GM10248 (cell line): ENCODE data around the gene SNX30.

Experiments used
- CTCF ChIA-PET: fragments of 300-600 bp; sonication (Branson Sonifier 250); formaldehyde crosslinking; extraction: SDS; loops from one replicate; lab custom pipeline; 2021; ENCODE audit warnings: antibody characterized with exemption; lab: Yijun Ruan, JAX
- POLR2A ChIA-PET: fragments of 350-650 bp; sonication (Branson Sonifier 250); formaldehyde crosslinking; extraction: SDS; loops from one replicate; lab custom pipeline; 2020; ENCODE audit warnings: antibody characterized with exemption; lab: Yijun Ruan, JAX
- DNase-seq: peaks from one replicate; pipeline ENCODE4 v3.0.0; 2012; ENCODE audit errors: extremely low spot score
- TF ChIP-seq, protein P1 (sequence below): IDR thresholded peaks from 2 replicates; pipeline ENCODE4 v1.5.1; 2012; ENCODE audit warnings: mild to moderate bottlenecking, low read depth; ENCODE audit errors: extremely low read depth, missing control alignments, control extremely low read depth

The SNX30 gene

DNA sequence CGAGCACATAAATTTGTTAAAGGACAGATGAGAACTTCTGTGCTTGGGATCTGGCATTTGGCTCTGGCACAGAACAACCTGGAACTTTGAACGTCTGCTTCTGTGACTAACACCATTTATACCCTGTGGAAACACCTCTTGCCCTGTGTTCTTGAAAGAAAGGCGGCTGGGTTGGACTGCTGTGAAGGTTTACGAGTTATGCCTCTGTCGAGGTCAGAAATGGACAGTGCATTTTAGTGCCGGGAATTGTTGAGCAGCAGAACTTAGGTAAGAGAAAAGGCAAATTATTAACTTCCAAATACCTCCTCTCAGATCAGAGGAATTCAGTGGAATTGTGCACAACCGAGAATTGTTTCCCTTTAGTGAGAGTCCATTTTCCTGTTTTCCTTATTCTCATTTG is 18.6 kb upstream of the SNX30 start:
- CTCF ChIA-PET = interaction anchor here (1.2 to 3.6 kb wide), 3 partner anchors 8 to 36 kb away, joined by 3 to 11 read pairs (median 4); no protein-coding TSS in a partner anchor
- TF ChIP-seq, protein P1, sequence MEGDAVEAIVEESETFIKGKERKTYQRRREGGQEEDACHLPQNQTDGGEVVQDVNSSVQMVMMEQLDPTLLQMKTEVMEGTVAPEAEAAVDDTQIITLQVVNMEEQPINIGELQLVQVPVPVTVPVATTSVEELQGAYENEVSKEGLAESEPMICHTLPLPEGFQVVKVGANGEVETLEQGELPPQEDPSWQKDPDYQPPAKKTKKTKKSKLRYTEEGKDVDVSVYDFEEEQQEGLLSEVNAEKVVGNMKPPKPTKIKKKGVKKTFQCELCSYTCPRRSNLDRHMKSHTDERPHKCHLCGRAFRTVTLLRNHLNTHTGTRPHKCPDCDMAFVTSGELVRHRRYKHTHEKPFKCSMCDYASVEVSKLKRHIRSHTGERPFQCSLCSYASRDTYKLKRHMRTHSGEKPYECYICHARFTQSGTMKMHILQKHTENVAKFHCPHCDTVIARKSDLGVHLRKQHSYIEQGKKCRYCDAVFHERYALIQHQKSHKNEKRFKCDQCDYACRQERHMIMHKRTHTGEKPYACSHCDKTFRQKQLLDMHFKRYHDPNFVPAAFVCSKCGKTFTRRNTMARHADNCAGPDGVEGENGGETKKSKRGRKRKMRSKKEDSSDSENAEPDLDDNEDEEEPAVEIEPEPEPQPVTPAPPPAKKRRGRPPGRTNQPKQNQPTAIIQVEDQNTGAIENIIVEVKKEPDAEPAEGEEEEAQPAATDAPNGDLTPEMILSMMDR = no peak
- POLR2A ChIA-PET = no interaction called here
- DNase-seq = no peak

DNA sequence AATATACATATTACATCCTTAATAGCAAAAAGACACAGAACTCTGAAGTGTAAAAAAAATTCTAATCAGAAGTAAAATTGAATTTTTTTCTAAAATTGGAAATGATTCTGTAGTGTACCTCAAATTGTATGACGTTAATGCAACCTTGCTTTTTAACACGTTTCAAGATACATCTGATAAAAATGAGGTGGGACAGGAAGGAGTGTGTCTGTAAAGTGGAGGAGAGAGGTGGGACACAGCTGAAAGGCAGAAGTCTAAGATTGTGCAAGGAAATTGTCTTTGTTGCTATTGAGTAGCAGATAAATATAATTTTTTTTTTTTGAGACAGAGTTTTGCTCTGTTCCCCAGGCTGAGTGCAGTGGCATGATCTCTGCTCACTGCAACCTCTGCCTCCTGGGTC is 15.7 kb upstream of the SNX30 start:
- ChIA-PET CTCF (interaction anchor here (1.5 kb wide), 1 partner anchor 15 kb away, joined by 3 read pairs; no protein-coding TSS in a partner anchor), POLR2A (no interaction called here)
- DNase-seq = no peak
- TF ChIP-seq, protein P1 = no peak

DNA sequence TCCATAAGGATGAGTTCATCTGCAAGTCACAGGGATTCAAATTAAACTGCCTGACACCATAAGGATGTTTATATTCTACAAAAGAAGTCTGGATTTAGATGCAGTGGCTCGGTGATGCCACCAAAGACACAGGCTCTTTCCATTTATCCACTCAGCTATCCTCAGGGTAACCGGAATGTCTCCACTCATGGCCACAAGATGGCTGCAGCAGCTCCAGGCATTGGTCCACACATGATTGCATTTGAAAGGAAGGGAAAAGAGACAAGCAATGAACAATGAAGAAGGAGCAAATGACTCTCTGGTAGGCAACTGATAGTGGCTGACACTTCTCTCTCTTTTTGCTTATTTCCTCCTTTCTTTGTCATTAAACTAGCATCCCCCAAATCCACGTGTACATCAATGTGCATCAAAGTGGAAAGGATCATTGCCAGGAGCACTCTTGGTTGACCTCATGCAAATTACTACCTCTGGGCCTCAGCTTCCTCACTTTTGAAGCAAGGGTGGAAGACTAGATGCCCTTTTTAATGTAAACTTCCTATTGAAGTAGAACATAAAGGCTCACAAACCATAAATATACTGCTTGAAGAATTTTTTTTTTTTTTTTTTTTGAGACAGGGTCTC is 7.2 kb upstream of the SNX30 start:
- no peak for DNase-seq
- ChIA-PET POLR2A (no interaction called here), CTCF (interaction anchor here (0.9 to 2.5 kb wide), 2 partner anchors 11 to 257 kb away, joined by 3 to 11 read pairs; partner anchors contain the start of gene KIAA1958)
- TF ChIP-seq, protein P1 = no peak

DNA sequence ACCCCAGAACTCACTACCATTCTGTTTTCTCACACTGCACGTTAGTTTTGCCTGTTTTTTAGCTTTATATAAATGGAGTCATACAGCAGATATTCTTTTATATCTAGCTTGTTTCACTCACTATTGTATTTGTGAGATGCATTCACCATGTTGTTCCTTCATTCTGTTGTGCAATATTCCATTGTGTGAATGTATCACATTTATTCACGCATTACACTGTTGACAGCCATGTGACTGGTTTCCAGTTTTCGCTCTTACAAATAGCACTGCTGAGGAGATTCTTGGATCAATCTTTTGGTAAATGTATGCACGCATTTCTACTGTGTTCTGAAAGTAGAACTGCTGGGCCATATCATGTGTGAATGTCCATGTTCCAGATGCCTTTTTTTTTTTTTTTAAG is 6.4 kb upstream of the SNX30 start:
- CTCF ChIA-PET = interaction anchor here (2.5 kb wide), 1 partner anchor 12 kb away, joined by 11 read pairs; no protein-coding TSS in a partner anchor
- TF ChIP-seq, protein P1 = no peak
- no peak for DNase-seq
- POLR2A ChIA-PET = no interaction called here

DNA sequence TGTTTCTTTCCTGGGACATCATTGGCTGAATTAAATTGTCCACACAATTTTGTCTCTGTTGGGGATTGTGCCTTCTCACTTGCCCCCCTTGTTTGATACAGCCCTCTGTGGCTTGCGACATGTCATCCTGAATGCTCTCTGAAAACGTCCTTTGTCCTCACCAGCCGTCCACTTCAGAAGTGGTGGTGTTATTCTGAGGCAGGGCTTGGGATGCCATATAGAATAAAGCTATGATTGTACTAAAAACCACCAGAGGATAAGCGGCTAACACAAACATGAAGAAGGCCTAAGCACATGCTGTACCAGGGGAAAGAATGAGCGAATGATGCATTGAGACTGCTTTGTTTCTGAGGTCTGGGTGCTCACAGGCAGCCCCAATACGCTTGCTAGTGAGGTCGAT is 3.5 kb upstream of the SNX30 start:
- no peak for DNase-seq
- ChIA-PET CTCF (interaction anchor here (0.8 to 2.7 kb wide), 5 partner anchors 10 to 42 kb away, joined by 3 to 10 read pairs (median 4); partner anchors contain the start of gene INIP), POLR2A (no interaction called here)
- TF ChIP-seq, protein P1 = no peak

DNA sequence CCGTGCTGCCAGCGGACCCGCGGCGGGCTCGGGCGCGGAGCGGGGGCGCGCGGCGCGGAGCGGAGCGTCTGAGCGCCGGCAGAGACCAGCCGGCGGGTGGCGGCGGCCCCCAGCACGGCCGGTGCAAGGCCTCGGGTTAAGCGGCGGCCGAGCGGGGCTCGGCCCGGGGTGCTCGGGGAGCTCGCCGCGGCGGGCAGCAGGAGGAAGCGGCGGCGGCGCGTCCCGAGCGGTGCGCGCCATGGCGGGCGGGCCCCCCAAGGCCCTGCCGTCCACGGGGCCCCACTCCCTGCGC is 150 bp downstream of the SNX30 start:
- no peak for DNase-seq
- TF ChIP-seq, protein P1 = no peak
- ChIA-PET CTCF (interaction anchor here (1.2 to 2.1 kb wide), 3 partner anchors 10 to 33 kb away, joined by 3 to 5 read pairs (median 4); no protein-coding TSS in a partner anchor), POLR2A (no interaction called here)
